AG04450 (cell line): ENCODE measurements around the gene CCDC88B. TPM values are rescaled to one million over a fixed set of nuclear protein-coding genes. Genes with fewer than 3 reads are reported as not detected.

Experiments
- CTCF ChIA-PET: fragments of 300-600, 350-600 bp; formaldehyde crosslinking; extraction: SDS; loops from one replicate; lab custom pipeline; 2022; ENCODE audit warnings: antibody characterized with exemption, inconsistent platforms; lab: Charles Lee
- POLR2A ChIA-PET: fragments of 350-600 bp; formaldehyde crosslinking; extraction: SDS; loops from one replicate; lab custom pipeline; 2021; ENCODE audit warnings: antibody characterized with exemption, inconsistent platforms; lab: Yijun Ruan, JAX
- DNase-seq: peaks from one replicate; pipeline ENCODE4 v3.0.0-alpha.2; 2011; ENCODE audit warnings: low read depth, low spot score
- H3K27ac ChIP-seq: one replicate; pipeline ENCODE4 v1.5.1; 2012; ENCODE audit warnings: low read depth, low read length, control low read depth
- H3K27me3 ChIP-seq: one replicate; pipeline ENCODE4 v1.6.0; 2012; ENCODE audit warnings: low read length; ENCODE audit not compliant: control insufficient read depth, insufficient read depth
- H3K4me3 ChIP-seq: 2 replicates; pipeline ENCODE4 v1.5.1; 2011; ENCODE audit warnings: mild to moderate bottlenecking, low read depth, low read length, control low read depth
- H3K9me3 ChIP-seq: 2 replicates; pipeline ENCODE4 v1.5.1; 2012; ENCODE audit warnings: low read length; ENCODE audit not compliant: control insufficient read depth, insufficient read depth
- CTCF ChIP-seq: IDR thresholded peaks from 2 replicates; pipeline ENCODE4 v1.5.1; 2011; ENCODE audit warnings: low read depth, low read length, control low read depth, inconsistent platforms
- polyA minus RNA-seq: library from RNA; depleted of rRNA, polyadenylated mRNA; stranded (reverse); fragments of >200 nt; gene quantifications from 2 replicates; pipeline ENCODE4 v1.2.3, GENCODE V29; 2011; rRNA and poly(A)+ RNA removed
- polyA plus RNA-seq: library from polyadenylated mRNA; depleted of rRNA; stranded (reverse); fragments of >200 nt; gene quantifications from 2 replicates; pipeline ENCODE4 v1.2.3, GENCODE V29; 2011; rRNA removed

CCDC88B gene
- polyA plus RNA-seq (1.4 and 2.0 TPM in 2 replicates), polyA minus RNA-seq (0.09 and 1.00 TPM in 2 replicates)

GRCh38 chr11:64339754-64340408, at the start of gene CCDC88B:
Gene CCDC88B (plus strand): TSS chr11:64340204. CDS start chr11:64340267, 63 bp downstream.
- no peak for TF ChIP-seq CTCF
- ChIA-PET POLR2A (no interaction called here), CTCF (interaction anchor here (4.9 kb wide), 1 partner anchor 16 kb away, joined by 86 read pairs; no protein-coding TSS in a partner anchor)
- H3K9me3 ChIP-seq: peaks cover 4% of the 10 kb centered on the region; the same call in 1 of the 2 replicates
- DNase-seq: no peak
- H3K27ac ChIP-seq: no peak within 1 kb of the TSS
- H3K27me3 ChIP-seq: no peaks in the 10 kb centered on the region
- no peak within 1 kb of the TSS for H3K4me3 ChIP-seq

GRCh38 chr11:64290352-64291261, 49.4 kb upstream of the CCDC88B start:
- Histone ChIP-seq H3K27me3 (peaks cover 41% of the 10 kb centered on the region), H3K4me3 (no peak overlapping the region), H3K9me3 (no peaks in the 10 kb centered on the region), H3K27ac (no peak overlapping the region)
- CTCF ChIA-PET: interaction anchor here (12.0 kb wide), 1 partner anchor 12 kb away, joined by 124 read pairs; the partner anchor contains the start of gene CATSPERZ
- no peak for TF ChIP-seq CTCF
- POLR2A ChIA-PET: no interaction called here
- no peak for DNase-seq

- Histone ChIP-seq H3K27ac (no peak within 1 kb of the TSS), H3K4me3 (peak within 1 kb of the TSS; percentile 29; the same call in 1 of the 2 replicates), H3K27me3 (peaks cover 48% of the 10 kb centered on the region), H3K9me3 (no peaks in the 10 kb centered on the region)
- no peak for DNase-seq
- no peak for TF ChIP-seq CTCF
- ChIA-PET POLR2A (no interaction called here), CTCF (interaction anchor here (12.0 kb wide), 1 partner anchor 11 kb away, joined by 124 read pairs; the partner anchor contains the start of gene CATSPERZ)
Observed at GRCh38 chr11:64291262-64291751, 48.7 kb upstream of the CCDC88B start, which contains the start of gene KCNK4. Gene KCNK4 (plus strand): TSS chr11:64291302. CDS start chr11:64293019, 1,717 bp downstream.

- TF ChIP-seq CTCF: no peak
- CTCF ChIA-PET: interaction anchor here (12.0 kb wide), 1 partner anchor 11 kb away, joined by 124 read pairs; the partner anchor contains the start of gene CATSPERZ
- H3K9me3 ChIP-seq: peaks cover 1% of the 10 kb centered on the region; the same call in 1 of the 2 replicates
- no peak overlapping the region for H3K27ac ChIP-seq
- DNase-seq: no peak
- H3K4me3 ChIP-seq: peak overlapping the region; percentile 29; the same call in 1 of the 2 replicates
- peaks cover 54% of the 10 kb centered on the region for H3K27me3 ChIP-seq
- POLR2A ChIA-PET: no interaction called here
Observed at GRCh38 chr11:64291752-64292459, 48.1 kb upstream of the CCDC88B start.
